Measurements from ENCODE around the gene GPLD1. TPM values are rescaled to one million over a fixed set of nuclear protein-coding genes. Genes with fewer than 3 reads are reported as not detected.

Gene GPLD1
- total RNA-seq, 2 experiments from 2014 or later = 0.59 to 0.66 TPM

- peak; percentile 61 for TF ChIP-seq CTCF (IDR thresholded peaks at IDR 0.05)
- POLR2A ChIA-PET = interaction anchor here (1.2 kb wide), 1 partner anchor 64 kb away, joined by 4 read pairs; the partner anchor contains the start of gene ALDH5A1
- Mint-ChIP-seq H3K36me3 (ENCODE audit: low read depth) (peaks cover 27% of the 10 kb centered on the region), H3K4me3 (no peak overlapping the region), H3K27me3 (no peaks in the 10 kb centered on the region), H3K9me3 (no peaks in the 10 kb centered on the region), H3K4me1 (ENCODE audit: low read depth) (no peaks in the 10 kb centered on the region), H3K27ac (no peak overlapping the region)
- ATAC-seq (ENCODE audit: poor library complexity) (no peak), DNase-seq (peak in 4 of 14 experiments; percentile 34 to 65 (median 53))
- CTCF ChIA-PET = interaction anchor here (0.6 to 1.3 kb wide), 2 partner anchors 10 to 39 kb away, joined by 3 read pairs; no protein-coding TSS in a partner anchor
- no peak overlapping the region for H3K4me3 ChIP-seq (ENCODE audit: low read length)
- intact Hi-C loops (cut with DNase I, micrococcal nuclease) = loop anchor here in 1 of 2 experiments (1.0 to 5.0 kb wide), 2 partner anchors 90 to 271 kb away; no protein-coding TSS in a partner anchor
- H3K27ac ChIP-seq (ENCODE audit: low read depth in 1 of 2, low read length in 2 of 2) = no peak overlapping the region
- no peaks in the 10 kb centered on the region for H3K36me3 ChIP-seq (ENCODE audit: insufficient read depth, low read length)
- H3K4me1 ChIP-seq (ENCODE audit: insufficient read depth, low read length) = no peaks in the 10 kb centered on the region
- no peaks in the 10 kb centered on the region for H3K9me3 ChIP-seq (ENCODE audit: control insufficient read depth in 1 of 2, insufficient read depth in 1 of 2, low read length in 2 of 2)
- no peaks in the 10 kb centered on the region for H3K27me3 ChIP-seq (ENCODE audit: control insufficient read depth in 1 of 2, insufficient read depth in 2 of 2, low read length in 2 of 2)
These were observed 58.3 kb downstream of the GPLD1 start for GRCh38 chr6:24431045-24431451.

DNA sequence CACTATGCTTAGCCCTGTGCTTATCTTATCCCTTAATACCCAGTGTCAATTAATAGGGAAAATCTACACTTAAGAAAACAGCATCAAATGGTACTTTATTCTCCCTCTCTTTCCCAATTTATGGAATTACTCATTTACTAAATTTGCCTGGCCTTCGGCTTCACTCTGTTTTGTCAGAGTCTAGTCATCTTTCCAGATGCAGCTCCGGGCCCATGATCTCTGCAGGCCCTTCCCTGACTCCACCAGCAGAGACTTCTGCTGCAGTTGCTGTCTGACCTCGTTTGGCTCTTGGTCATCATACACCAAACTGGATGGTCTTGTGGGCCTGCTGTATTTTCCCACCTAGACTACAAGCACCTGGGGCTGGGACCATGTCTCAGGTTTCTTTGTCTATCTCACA lies 59.3 kb downstream of the GPLD1 start:
- ATAC-seq (ENCODE audit: poor library complexity) = no peak
- Histone ChIP-seq H3K4me1 (ENCODE audit: insufficient read depth, low read length) (no peaks in the 10 kb centered on the region), H3K9me3 (ENCODE audit: control insufficient read depth in 1 of 2, insufficient read depth in 1 of 2, low read length in 2 of 2) (no peaks in the 10 kb centered on the region), H3K36me3 (ENCODE audit: insufficient read depth, low read length) (peaks cover 7% of the 10 kb centered on the region), H3K27ac (ENCODE audit: low read depth in 1 of 2, low read length in 2 of 2) (no peak overlapping the region), H3K27me3 (ENCODE audit: control insufficient read depth in 1 of 2, insufficient read depth in 2 of 2, low read length in 2 of 2) (no peaks in the 10 kb centered on the region), H3K4me3 (ENCODE audit: low read length) (no peak overlapping the region)
- TF ChIP-seq CTCF (IDR thresholded peaks at IDR 0.05) = no peak
- H3K9me3 Mint-ChIP-seq = no peaks in the 10 kb centered on the region
- intact Hi-C loops (cut with DNase I, micrococcal nuclease) = loop anchor here in 1 of 2 experiments (5.0 kb wide), 1 partner anchor 272 kb away; no protein-coding TSS in a partner anchor
- POLR2A ChIA-PET = interaction anchor here (1.2 kb wide), 1 partner anchor 65 kb away, joined by 4 read pairs; the partner anchor contains the start of gene ALDH5A1
- DNase-seq = no peak
- H3K36me3 Mint-ChIP-seq (ENCODE audit: low read depth) = peaks cover 32% of the 10 kb centered on the region
- no peak overlapping the region for H3K4me3 Mint-ChIP-seq
- H3K4me1 Mint-ChIP-seq (ENCODE audit: low read depth) = no peaks in the 10 kb centered on the region
- H3K27ac Mint-ChIP-seq = no peak overlapping the region
- no peaks in the 10 kb centered on the region for H3K27me3 Mint-ChIP-seq
- CTCF ChIA-PET = interaction anchor here (1.3 kb wide), 1 partner anchor 40 kb away, joined by 3 read pairs; no protein-coding TSS in a partner anchor

- no peak overlapping the region for H3K4me3 ChIP-seq (ENCODE audit: low read length)
- intact Hi-C loops (cut with DNase I, micrococcal nuclease) = loop anchor here in 1 of 2 experiments (5.0 kb wide), 1 partner anchor 263 kb away; no protein-coding TSS in a partner anchor
- H3K27ac ChIP-seq (ENCODE audit: low read depth in 1 of 2, low read length in 2 of 2) = no peak overlapping the region
- H3K27ac Mint-ChIP-seq = no peak overlapping the region
- DNase-seq (no peak), ATAC-seq (ENCODE audit: poor library complexity) (no peak)
- H3K27me3 ChIP-seq (ENCODE audit: control insufficient read depth in 1 of 2, insufficient read depth in 2 of 2, low read length in 2 of 2) = no peaks in the 10 kb centered on the region
- no peaks in the 10 kb centered on the region for H3K4me1 Mint-ChIP-seq (ENCODE audit: low read depth)
- H3K36me3 Mint-ChIP-seq (ENCODE audit: low read depth) = peaks cover 41% of the 10 kb centered on the region
- H3K4me1 ChIP-seq (ENCODE audit: insufficient read depth, low read length) = no peaks in the 10 kb centered on the region
- TF ChIP-seq CTCF (IDR thresholded peaks at IDR 0.05) = no peak
- no peaks in the 10 kb centered on the region for H3K27me3 Mint-ChIP-seq
- ChIA-PET CTCF (no interaction called here), POLR2A (no interaction called here)
- H3K36me3 ChIP-seq (ENCODE audit: insufficient read depth, low read length) = peaks cover 17% of the 10 kb centered on the region
- no peaks in the 10 kb centered on the region for H3K9me3 Mint-ChIP-seq
- no peak overlapping the region for H3K4me3 Mint-ChIP-seq
- no peaks in the 10 kb centered on the region for H3K9me3 ChIP-seq (ENCODE audit: control insufficient read depth in 1 of 2, insufficient read depth in 1 of 2, low read length in 2 of 2)
These were observed 60.2 kb downstream of the GPLD1 start for GRCh38 chr6:24429146-24429545.

All from CD4-positive, alpha-beta T cell (primary cell).